Activated naive CD4-positive, alpha-beta T cell treated with anti-CD3 and anti-CD28 coated beads, Interleukin-2, amount 50 U/mL, for 16 hours (primary cell): Measurements from ENCODE around the gene UBE2O.

Experiments
- DNase-seq: peaks from one replicate; pipeline ENCODE4 v3.0.0-alpha.2; 2020

Gene UBE2O

GRCh38 chr17:76484228-76484725 lies 31.3 kb upstream of the UBE2O start:
- DNase-seq: no peak

GRCh38 chr17:76481071-76481655 lies 28.2 kb upstream of the UBE2O start:
- no peak for DNase-seq

- no peak for DNase-seq
Observed at GRCh38 chr17:76480632-76481031, 27.7 kb upstream of the UBE2O start.

GRCh38 chr17:76479515-76480060 lies 26.6 kb upstream of the UBE2O start:
- DNase-seq: no peak

GRCh38 chr17:76478730-76479514 lies 26.0 kb upstream of the UBE2O start:
- no peak for DNase-seq

DNA sequence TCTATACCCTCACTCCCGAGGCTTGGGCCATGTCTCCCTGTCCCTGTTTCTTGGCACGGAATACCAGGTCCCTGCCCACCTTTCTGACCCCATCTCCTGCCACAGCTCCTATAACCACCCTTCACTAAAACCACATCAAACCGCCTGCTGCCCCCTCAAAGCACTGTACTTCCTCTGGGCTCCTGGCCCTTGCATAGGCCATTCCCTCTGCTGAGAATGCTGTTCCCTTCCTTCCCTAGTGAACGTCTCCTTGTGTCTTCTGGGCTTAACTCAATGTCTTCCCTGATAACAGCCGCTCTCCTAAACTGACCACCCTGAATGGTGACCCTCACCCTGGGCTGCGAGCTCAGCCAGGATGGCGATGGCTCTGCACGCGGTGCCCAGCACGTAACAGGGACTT lies 25.1 kb upstream of the UBE2O start:
- DNase-seq: no peak

DNA sequence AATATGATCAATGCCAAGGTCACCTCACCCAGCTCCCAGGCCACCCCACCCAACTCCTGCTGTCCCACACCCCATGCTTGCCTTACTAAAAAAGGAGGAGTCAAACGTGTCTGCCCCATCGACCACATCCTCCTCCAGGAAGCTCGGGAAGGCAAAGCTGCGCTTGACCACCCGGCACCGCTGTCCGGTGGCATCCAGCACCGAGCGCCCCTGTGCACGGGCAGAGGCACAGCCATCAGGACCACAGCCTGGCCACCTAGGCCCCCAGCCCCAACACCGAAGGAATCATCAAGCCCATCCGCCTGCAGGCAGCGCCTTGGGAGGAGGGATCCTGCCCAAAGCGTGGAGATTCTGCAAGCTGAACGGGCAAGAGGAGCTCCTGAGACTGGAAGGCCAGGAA lies 24.6 kb upstream of the UBE2O start:
- DNase-seq: no peak

DNA sequence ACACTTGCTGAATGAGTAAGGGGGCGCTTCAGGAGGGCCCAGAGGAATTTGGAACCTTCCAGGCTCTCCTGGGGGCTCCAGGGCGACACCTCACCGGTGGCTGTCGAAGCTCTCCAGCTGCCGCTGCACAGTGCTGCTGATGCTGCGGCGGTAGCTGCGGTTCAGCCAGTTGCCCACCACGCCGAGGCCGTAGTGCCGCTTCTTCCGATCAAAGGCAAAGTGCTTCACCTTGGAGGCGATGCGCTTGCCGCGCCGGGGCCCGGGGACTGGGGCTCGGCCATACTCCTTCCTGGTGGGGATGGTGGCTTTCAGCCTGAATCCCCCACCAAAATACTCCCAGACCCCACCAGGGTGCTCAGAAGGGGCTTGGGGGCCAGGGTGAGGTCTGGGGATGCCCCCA lies 23.8 kb upstream of the UBE2O start:
- DNase-seq: no peak

DNA sequence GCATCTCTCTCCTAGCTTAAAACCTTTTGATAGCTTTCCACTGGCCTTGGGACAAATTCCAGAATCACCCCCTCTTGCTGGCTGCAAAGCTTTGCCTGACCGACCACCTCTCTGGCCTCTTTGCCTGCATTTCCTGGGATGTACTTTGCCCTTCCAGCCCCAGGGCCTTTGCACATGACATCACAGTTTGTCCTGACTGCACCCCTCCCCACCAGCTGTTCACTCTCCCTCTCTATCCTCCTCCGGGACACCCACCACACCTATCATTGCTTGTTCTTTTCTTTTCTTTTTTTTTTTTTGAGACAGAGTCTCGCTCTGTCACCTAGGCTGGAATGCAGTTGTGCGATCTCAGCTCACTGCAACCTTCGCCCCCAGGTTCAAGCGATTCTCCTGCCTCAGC lies 22.4 kb upstream of the UBE2O start:
- DNase-seq: no peak

DNA sequence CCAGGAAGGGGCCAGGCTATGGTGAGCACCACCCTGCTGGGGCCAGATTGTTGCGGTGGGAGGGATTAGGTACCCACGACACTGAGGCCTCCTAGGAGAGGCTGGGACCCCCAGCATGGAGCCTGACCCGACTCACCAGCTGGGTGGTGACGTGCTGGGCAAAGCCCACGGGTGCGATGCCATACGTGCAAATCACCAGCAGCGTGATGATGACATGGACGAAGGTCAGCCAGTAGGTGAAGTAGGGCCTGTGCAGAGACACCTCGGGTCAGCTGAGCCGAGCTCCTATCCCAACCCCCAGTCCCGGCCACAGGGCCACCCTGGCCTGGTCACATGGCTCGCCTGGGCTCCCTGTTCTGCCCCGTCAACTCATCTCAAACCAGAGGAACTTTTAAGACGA lies 21.9 kb upstream of the UBE2O start:
- no peak for DNase-seq

GRCh38 chr17:76474238-76474637 lies 21.3 kb upstream of the UBE2O start:
- DNase-seq: no peak

- DNase-seq: no peak
Observed at GRCh38 chr17:76473541-76473985, 20.6 kb upstream of the UBE2O start.

DNA sequence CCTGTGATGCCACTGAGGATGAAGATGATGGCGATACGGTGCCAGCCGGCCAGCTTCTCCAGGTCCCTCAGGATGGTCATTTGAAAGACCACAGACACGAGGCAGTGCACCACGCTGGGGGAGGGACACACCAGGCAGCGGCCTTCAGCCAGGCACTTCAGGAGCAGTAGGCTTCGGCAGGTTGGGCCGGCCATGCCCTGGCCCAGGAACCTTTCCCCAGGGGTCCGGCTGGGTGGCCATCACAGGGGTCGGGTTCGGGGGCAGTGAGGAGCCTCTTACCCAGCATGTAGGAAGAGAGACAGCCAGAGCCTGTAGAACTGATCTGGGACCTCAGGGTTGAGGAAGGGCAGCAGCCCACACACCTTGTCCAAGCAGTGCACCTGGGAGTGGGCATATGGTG lies 19.8 kb upstream of the UBE2O start:
- no peak for DNase-seq

GRCh38 chr17:76472258-76472645 lies 19.3 kb upstream of the UBE2O start:
- no peak for DNase-seq

GRCh38 chr17:76471498-76472257 lies 18.7 kb upstream of the UBE2O start:
- no peak for DNase-seq

DNA sequence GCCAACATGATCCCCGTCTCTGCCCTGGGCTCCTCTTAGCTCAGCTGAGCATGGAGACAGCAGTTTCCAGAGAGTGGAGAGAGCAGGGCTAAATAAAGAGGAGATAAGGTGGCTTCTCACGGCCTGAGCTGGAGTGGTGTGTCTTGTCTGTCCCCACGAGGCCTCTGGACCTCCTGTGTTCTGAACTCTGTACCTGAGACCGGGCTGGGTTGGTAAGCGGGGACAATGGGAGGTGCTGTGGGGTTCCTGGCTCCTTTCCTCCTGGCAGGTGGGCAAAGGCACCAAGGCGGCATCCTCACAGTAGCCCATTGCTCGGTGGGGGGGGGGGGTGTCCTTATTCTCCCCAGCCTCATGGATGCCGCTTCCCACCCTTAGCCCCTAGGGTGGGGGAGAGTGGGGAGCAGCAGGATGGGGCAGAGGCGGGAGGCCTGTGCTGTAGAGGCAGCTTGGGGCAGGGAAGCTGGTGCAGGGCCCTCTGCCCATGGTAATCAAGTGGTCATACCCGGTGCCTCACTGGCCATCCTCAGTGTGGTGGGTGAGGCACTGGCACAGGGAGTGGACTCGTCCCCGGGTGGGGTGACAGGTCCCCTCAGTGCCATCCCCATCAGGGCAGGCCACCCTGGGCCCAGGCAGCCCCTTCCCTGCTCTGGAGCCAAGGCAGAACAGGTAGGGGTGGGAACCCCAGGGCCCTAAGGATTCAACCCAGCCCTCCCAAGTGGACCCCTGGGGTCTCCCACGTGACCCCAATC lies 17.2 kb upstream of the UBE2O start:
- no peak for DNase-seq

GRCh38 chr17:76469076-76469990 lies 16.4 kb upstream of the UBE2O start:
- no peak for DNase-seq

- no peak for DNase-seq
Observed at GRCh38 chr17:76468634-76469010, 15.7 kb upstream of the UBE2O start.

DNA sequence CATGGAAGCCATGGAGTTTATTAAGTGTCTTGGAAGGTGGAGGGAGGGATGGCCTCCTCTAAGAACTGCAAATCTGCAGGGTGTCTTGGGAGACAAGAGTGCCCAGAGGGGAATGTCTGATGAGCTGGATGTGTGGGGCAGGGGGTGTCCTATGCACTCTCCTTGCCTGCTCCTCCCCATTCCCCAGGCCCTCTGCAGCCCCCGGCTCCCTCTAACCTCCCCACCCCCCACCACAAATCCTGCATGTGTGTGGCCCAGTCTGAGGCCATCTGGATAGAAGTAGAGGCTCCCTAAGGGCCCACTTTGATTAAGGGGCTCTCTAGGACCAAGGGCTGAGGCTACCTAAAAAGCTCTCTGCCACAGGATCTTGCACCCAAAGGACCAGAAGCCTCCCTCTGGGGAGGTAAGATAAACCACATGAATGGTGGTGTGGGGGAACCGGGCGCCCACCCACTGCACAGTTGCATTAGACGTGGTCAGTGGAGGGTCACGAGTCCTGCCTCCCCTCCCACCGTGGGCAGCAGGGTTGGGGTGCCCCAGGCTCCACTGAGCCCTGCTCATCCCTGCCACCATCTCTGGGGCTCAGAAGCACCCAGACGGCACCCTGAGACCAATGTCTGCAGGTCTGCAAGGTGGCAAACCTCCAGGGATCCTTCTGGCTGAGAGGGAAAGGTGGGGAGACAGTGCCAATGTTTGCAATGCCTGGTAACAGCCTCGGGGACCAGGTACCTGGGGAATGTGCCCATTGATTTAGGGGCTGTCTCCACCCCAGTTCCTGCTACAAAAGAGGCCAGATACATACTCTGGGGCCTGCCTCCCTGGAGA lies 15.1 kb upstream of the UBE2O start:
- DNase-seq: no peak

DNA sequence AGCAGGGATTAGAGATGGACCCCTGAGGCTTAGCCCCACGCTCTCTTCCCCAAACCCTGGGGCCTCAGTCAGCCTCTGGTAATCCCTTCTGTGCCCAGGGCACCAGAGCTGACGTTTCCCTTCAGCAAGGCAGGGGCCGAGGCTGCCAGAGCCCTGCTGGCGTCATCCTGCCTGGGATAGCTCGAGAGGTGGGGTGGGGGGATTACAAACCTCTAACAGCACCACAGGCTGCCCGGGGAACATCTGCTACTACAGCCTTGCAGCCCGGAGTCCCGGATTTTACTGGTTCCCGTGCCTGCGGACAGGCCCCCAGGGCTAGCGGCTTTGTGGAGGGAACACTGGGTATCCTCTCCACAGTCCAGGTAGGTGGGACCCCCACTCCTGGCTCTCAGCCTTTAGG lies 14.4 kb upstream of the UBE2O start, which contains the start of gene AANAT:
AANAT (plus strand) TSS at position 238 of the 400 bp plus-strand sequence. CDS start 1,144 bp downstream, outside the sequence.
- DNase-seq: no peak

GRCh38 chr17:76466775-76467130 lies 13.8 kb upstream of the UBE2O start:
- DNase-seq: no peak
